Lower lobe of right lung (tissue), 2 donors: ENCODE results near the gene ARID4A. TPM values are rescaled to one million over a fixed set of nuclear protein-coding genes. Genes with fewer than 3 reads are reported as not detected.

ENCODE experiments used
- ATAC-seq, 2 donors: fragments of 200-7000 bp; cut with Tn5 transposase; one replicate each; pipeline ENCODE4 v1.9.1; 2020 to 2022; ENCODE audit warnings: mild to moderate bottlenecking in 2 of 2, moderate library complexity in 2 of 2
- DNase-seq: peaks from one replicate; pipeline ENCODE4 v3.0.0-alpha.2; 2020
- H3K27ac ChIP-seq: fragments of 200-600 bp; one replicate; pipeline ENCODE4 v1.8.0; 2022
- H3K27me3 ChIP-seq: fragments of 200-600 bp; one replicate; pipeline ENCODE4 v1.8.0; 2022; ENCODE audit warnings: low read depth
- H3K36me3 ChIP-seq: fragments of 200-600 bp; one replicate; pipeline ENCODE4 v1.8.0; 2022; ENCODE audit warnings: mild to moderate bottlenecking
- H3K4me1 ChIP-seq: fragments of 200-600 bp; one replicate; pipeline ENCODE4 v1.8.0; 2022
- H3K4me3 ChIP-seq: fragments of 200-600 bp; one replicate; pipeline ENCODE4 v1.8.0; 2022; ENCODE audit warnings: mild to moderate bottlenecking
- H3K9me3 ChIP-seq: fragments of 200-600 bp; one replicate; pipeline ENCODE4 v1.8.0; 2022
- intact Hi-C: fragments of 100-400 bp; cut with DNase I; formaldehyde crosslinking; loops from one replicate; pipeline ENCODE4 v1.11.0; 2022
- total RNA-seq: library from RNA; stranded (reverse); fragmentation: NEBNext Ultra II Directional; extraction: Animal tissue kit (Norgen Biotek cat#: 25700); gene quantifications from one replicate; pipeline ENCODE4 v1.2.1, GENCODE V29; 2021
- TF ChIP-seq, protein P1 (sequence below): fragments of 200-600 bp; IDR thresholded peaks from one replicate; pipeline ENCODE4 v1.8.0; 2022; ENCODE audit warnings: antibody characterized with exemption, mild to moderate bottlenecking
- donor health status: DM: no; HTN: yes; CAD: no; lungs with severe emphysema.

ARID4A gene
- total RNA-seq, 1 donor from 2014 or later, result 37.9 TPM

DNA sequence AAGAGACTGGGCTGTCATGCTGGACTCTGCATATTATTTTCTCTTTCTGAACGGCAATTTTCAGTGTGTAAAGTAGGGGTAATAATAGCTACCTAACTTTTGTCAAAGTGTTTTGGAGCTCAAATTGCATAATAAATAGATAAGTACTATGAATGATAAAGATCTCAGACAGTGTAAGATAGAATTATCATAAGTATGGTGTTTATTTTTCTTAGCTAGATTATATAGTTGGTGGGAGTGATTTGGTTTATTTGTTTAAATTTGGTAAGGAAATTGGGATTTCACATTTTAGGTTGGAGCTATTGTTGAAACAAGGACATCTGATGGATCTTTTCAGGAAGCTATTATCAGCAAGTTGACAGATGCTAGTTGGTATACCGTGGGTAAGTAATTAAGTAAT is 7.4 kb downstream of the ARID4A start:
- no peak for ATAC-seq

DNA sequence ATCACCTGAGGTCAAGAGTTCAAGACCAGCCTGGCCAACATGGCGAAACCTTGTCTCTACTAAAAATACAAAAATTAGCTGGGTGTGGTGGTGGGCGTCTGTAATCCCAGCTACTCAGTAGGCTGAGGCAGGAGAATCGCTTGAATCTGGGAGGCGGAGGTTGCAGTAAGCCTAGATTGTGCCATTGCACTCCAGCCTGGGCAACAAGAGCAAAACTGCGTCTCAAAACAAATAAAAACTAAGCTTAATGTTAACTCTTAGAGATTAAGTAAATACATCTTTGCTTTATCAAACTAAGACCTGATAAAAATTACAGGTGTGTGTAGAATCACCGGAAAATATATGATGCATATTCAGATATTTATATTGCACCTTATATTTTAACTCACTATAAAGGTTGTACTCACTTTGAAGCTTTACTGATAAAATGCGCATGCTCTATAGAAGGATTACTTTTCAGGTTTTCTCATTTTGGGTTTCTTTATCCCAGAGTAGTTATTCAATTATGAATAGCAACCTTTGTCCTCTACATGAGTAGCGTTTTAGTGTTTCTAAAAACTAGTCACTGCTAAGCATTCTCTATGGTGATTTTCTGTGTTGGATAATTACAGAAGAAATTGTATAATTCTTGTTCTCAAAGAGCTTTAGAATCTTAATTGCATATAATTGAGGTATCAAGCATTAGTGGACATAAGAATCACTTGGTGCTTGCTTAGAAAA is 9.4 kb downstream of the ARID4A start:
- DNase-seq (no peak), ATAC-seq (no peak)
- TF ChIP-seq, protein P1, sequence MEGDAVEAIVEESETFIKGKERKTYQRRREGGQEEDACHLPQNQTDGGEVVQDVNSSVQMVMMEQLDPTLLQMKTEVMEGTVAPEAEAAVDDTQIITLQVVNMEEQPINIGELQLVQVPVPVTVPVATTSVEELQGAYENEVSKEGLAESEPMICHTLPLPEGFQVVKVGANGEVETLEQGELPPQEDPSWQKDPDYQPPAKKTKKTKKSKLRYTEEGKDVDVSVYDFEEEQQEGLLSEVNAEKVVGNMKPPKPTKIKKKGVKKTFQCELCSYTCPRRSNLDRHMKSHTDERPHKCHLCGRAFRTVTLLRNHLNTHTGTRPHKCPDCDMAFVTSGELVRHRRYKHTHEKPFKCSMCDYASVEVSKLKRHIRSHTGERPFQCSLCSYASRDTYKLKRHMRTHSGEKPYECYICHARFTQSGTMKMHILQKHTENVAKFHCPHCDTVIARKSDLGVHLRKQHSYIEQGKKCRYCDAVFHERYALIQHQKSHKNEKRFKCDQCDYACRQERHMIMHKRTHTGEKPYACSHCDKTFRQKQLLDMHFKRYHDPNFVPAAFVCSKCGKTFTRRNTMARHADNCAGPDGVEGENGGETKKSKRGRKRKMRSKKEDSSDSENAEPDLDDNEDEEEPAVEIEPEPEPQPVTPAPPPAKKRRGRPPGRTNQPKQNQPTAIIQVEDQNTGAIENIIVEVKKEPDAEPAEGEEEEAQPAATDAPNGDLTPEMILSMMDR, result no peak
- H3K27me3 ChIP-seq, result no peaks in the 10 kb centered on the region
- H3K36me3 ChIP-seq, result peaks cover 92% of the 10 kb centered on the region
- intact Hi-C loops, result no loop called here
- no peaks in the 10 kb centered on the region for H3K4me1 ChIP-seq
- H3K4me3 ChIP-seq, result no peak overlapping the region
- H3K9me3 ChIP-seq, result no peaks in the 10 kb centered on the region
- H3K27ac ChIP-seq, result no peak overlapping the region

More for the DNA sequence above, 7.4 kb downstream of the ARID4A start:
- Histone ChIP-seq H3K4me1 (peaks cover 2% of the 10 kb centered on the region), H3K9me3 (no peaks in the 10 kb centered on the region), H3K36me3 (peaks cover 88% of the 10 kb centered on the region), H3K27me3 (no peaks in the 10 kb centered on the region), H3K27ac (no peak overlapping the region), H3K4me3 (no peak overlapping the region)
- intact Hi-C loops, result no loop called here
- TF ChIP-seq, protein P1, result no peak
- no peak for DNase-seq

DNA sequence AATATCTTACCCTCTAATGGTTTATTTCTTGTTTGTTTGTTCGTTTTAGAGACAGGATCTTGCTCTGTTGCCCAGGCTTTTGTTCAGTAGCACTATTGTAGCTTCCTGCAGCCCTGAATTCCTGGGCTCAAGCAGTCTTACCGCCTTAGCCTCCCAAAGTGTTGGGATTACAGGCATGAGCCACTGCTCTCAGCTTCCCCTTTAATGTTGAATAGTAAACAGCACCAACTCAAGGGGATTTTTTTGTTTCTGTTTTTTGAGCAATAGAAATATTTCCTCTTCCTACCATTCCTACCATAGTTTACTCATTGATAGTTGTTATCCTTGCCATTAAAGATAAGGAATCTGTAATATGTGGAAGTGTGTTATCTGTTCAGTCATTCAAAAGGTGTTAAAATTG is 10.7 kb downstream of the ARID4A start:
- Histone ChIP-seq H3K4me3 (no peak overlapping the region), H3K27ac (no peak overlapping the region), H3K9me3 (no peaks in the 10 kb centered on the region), H3K4me1 (no peaks in the 10 kb centered on the region), H3K27me3 (no peaks in the 10 kb centered on the region), H3K36me3 (peaks cover 89% of the 10 kb centered on the region)
- intact Hi-C loops, result no loop called here
- DNase-seq (no peak), ATAC-seq (peak in 1 of 2 donors; percentile 42)
- TF ChIP-seq, protein P1, result no peak

DNA sequence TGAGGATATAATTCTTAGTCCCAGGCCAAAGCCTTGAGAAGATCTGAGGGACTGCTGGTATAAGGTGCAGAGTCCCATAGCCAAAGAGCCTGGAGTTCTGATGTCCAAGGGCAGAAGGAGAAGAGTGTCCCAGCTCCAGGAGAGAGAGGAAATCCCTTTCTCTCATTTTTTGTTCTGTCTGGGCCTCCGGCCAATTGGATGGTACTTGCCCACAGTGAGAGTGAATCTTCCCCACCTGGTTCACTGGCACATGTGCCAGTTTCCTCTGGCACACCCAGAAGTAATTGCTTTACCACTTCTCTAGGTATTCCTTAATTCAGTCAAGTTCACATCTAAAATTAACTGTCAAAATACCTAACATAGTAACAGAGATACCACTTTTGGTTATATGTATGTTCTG is 15.3 kb downstream of the ARID4A start:
- intact Hi-C loops, result no loop called here
- TF ChIP-seq, protein P1, result no peak
- Histone ChIP-seq H3K4me3 (no peak overlapping the region), H3K9me3 (no peaks in the 10 kb centered on the region), H3K4me1 (no peaks in the 10 kb centered on the region), H3K27ac (no peak overlapping the region), H3K36me3 (peaks cover 74% of the 10 kb centered on the region), H3K27me3 (no peaks in the 10 kb centered on the region)
- ATAC-seq, result no peak
- DNase-seq, result no peak

DNA sequence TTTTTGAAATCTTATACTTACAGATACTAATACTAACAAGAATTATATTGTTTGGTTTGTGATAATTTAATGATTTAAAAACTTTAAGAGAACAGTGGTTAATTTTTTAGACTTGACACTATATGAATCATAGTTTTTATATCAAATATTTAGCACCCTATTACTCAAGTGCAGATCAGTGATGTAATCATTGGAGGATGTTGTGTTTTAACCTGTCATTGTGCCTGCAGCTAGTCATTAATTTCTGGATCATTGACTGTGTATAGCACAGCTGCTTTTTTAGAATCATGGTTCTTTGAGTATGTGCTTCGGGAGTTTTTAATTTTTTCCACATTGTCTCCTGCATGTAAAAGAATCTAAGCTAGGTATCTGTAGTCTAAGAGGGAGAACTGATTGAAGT is 17.3 kb downstream of the ARID4A start:
- H3K27me3 ChIP-seq, result no peaks in the 10 kb centered on the region
- intact Hi-C loops, result no loop called here
- H3K36me3 ChIP-seq, result peaks cover 74% of the 10 kb centered on the region
- no peak overlapping the region for H3K27ac ChIP-seq
- TF ChIP-seq, protein P1, result no peak
- ATAC-seq, result no peak
- no peaks in the 10 kb centered on the region for H3K9me3 ChIP-seq
- no peak overlapping the region for H3K4me3 ChIP-seq
- H3K4me1 ChIP-seq, result no peaks in the 10 kb centered on the region
- DNase-seq, result no peak
